Renal cortex interstitium (tissue), 11 donors: ENCODE measurements around the gene LANCL2. TPM values are rescaled to one million over a fixed set of nuclear protein-coding genes. Genes with fewer than 3 reads are reported as not detected.

Source experiments
- DNase-seq, 11 donors: peaks; one replicate each; pipeline ENCODE4 v3.0.0-alpha.2; 2013; ENCODE audit warnings: low read depth in 9 of 11, low spot score in 4 of 11; ENCODE audit errors: extremely low read depth in 1 of 11
- polyA plus RNA-seq, 3 donors: library from polyadenylated mRNA; unstranded; fragments of 120-200 nt; gene quantifications; one replicate each; pipeline ENCODE4 v1.2.1, GENCODE V29; 2013; ENCODE audit not compliant: insufficient read length in 3 of 3

LANCL2 gene
- polyA plus RNA-seq, 3 donors, result 25.7 to 28.8 (median 26.9) TPM

GRCh38 chr7:55475855-55476803, 111.0 kb downstream of the LANCL2 start:
- DNase-seq, result no peak

- no peak for DNase-seq
Observed at GRCh38 chr7:55476852-55477780, 112.0 kb downstream of the LANCL2 start.

- no peak for DNase-seq
Observed at GRCh38 chr7:55477781-55478374, 112.7 kb downstream of the LANCL2 start.

GRCh38 chr7:55478700-55479099, 113.6 kb downstream of the LANCL2 start:
- no peak for DNase-seq

- no peak for DNase-seq
Observed at GRCh38 chr7:55481155-55481554, 116.0 kb downstream of the LANCL2 start.

GRCh38 chr7:55483046-55483445, 117.9 kb downstream of the LANCL2 start:
- no peak for DNase-seq

Other genes starting within 250 kb of the LANCL2 start
- gene VOPP1, start 207.2 kb downstream of the LANCL2 start, polyA plus RNA-seq, result 10 to 100 TPM; 54.7 to 64.0 (median 56.9) TPM